Ovary (tissue), 3 donors: ENCODE measurements around the gene TMC8.

Experiments
- CTCF ChIP-seq, 3 donors: fragments of 450-650 bp in 2 of 3; fragments of 200-600 bp in 1 of 3; IDR thresholded peaks; one replicate each; pipeline versions ENCODE4 v1.5.1 to v1.8.0; 2016 to 2022; ENCODE audit warnings: antibody characterized with exemption in 3 of 3, mild to moderate bottlenecking in 1 of 3
- EP300 ChIP-seq: sonication (generic); formaldehyde crosslinking; IDR thresholded peaks from one replicate; pipeline ENCODE4 v1.6.1; 2017; ENCODE audit warnings: antibody characterized with exemption
- POLR2A ChIP-seq: fragments of 450-650 bp; IDR thresholded peaks from one replicate; pipeline ENCODE4 v1.6.1; 2017; ENCODE audit warnings: antibody characterized with exemption, mild to moderate bottlenecking, moderate library complexity
- donor health status: DM: no; HTN: no; CAD: no.

GRCh38 chr17:78163881-78164747 is 33.5 kb downstream of the TMC8 start:
- TF ChIP-seq POLR2A (no peak), CTCF (IDR thresholded peaks at IDR 0.05) (no peak), EP300 (no peak)
